Cardiac muscle cell (in vitro differentiated cells and primary cell): ENCODE data around the gene SNX19. TPM values are rescaled to one million over a fixed set of nuclear protein-coding genes. Genes with fewer than 3 reads are reported as not detected.

Source experiments
- DNase-seq, 2 donors: peaks; one replicate each; pipeline versions ENCODE4 v3.0.0 to v3.0.0-alpha.2; 2010 to 2017; ENCODE audit warnings: low read depth in 1 of 2, low spot score in 1 of 2
- H3K27ac ChIP-seq: fragments of 200-600 bp; sonication (generic); 2 replicates; pipeline ENCODE4 v1.5.1; 2016
- H3K27me3 ChIP-seq: fragments of 200-600 bp; sonication (generic); 2 replicates; pipeline ENCODE4 v1.6.0; 2016; ENCODE audit warnings: control low read depth
- H3K36me3 ChIP-seq: fragments of 200-600 bp; sonication (generic); 2 replicates; pipeline ENCODE4 v1.5.1; 2016; ENCODE audit warnings: control low read depth
- H3K4me1 ChIP-seq: fragments of 200-600 bp; sonication (generic); 2 replicates; pipeline ENCODE4 v1.8.1; 2017; ENCODE audit warnings: low read depth, mild to moderate bottlenecking, mixed run types
- H3K4me3 ChIP-seq: fragments of 200-600 bp; sonication (generic); 2 replicates; pipeline ENCODE4 v1.5.1; 2016; ENCODE audit warnings: mild to moderate bottlenecking
- H3K9me3 ChIP-seq: fragments of 200-600 bp; sonication (generic); 2 replicates; pipeline ENCODE4 v1.5.1; 2017; ENCODE audit warnings: low read depth, mild to moderate bottlenecking, control low read depth
- CTCF ChIP-seq: IDR thresholded peaks from 2 replicates; pipeline ENCODE4 v1.5.1; 2012; ENCODE audit warnings: low read depth, mild to moderate bottlenecking, low read length
- polyA plus RNA-seq: library from polyadenylated mRNA; unstranded; fragments of >200 nt; fragmentation: Nextera tagmentation; extraction: Ambion mirVana; gene quantifications from 2 replicates; pipeline ENCODE4 v1.2.1, GENCODE V29; 2016
- total RNA-seq: library from RNA; depleted of rRNA; stranded (reverse); fragments of >200 nt; gene quantifications from 2 replicates; pipeline ENCODE4 v1.2.3, GENCODE V29; 2016

Gene SNX19
- total RNA-seq (53.1 and 60.7 TPM in 2 replicates), polyA plus RNA-seq (25.7 and 27.9 TPM in 2 replicates)

GRCh38 chr11:130916238-130916855 is at the start of gene SNX19:
TSS of gene SNX19 (minus strand) at chr11:130916479. CDS start at chr11:130915939, 540 bp downstream.
- Histone ChIP-seq H3K9me3 (no peaks in the 10 kb centered on the region), H3K4me1 (no peaks in the 10 kb centered on the region), H3K27me3 (peaks cover 4% of the 10 kb centered on the region), H3K4me3 (peak within 1 kb of the TSS; percentile 74), H3K27ac (peak within 1 kb of the TSS; percentile 80), H3K36me3 (peaks cover 17% of the 10 kb centered on the region)
- peak; percentile 94 to 96 for DNase-seq
- peak; percentile 92 for TF ChIP-seq CTCF

GRCh38 chr11:130964058-130964792 is 47.9 kb upstream of the SNX19 start:
- Histone ChIP-seq H3K4me3 (no peak overlapping the region), H3K36me3 (no peaks in the 10 kb centered on the region), H3K9me3 (no peaks in the 10 kb centered on the region), H3K27ac (no peak overlapping the region), H3K27me3 (no peaks in the 10 kb centered on the region), H3K4me1 (no peaks in the 10 kb centered on the region)
- DNase-seq: no peak
- TF ChIP-seq CTCF: no peak

GRCh38 chr11:130947889-130948288 is 31.6 kb upstream of the SNX19 start:
- no peaks in the 10 kb centered on the region for H3K9me3 ChIP-seq
- no peaks in the 10 kb centered on the region for H3K27me3 ChIP-seq
- H3K36me3 ChIP-seq: no peaks in the 10 kb centered on the region
- no peak overlapping the region for H3K4me3 ChIP-seq
- no peaks in the 10 kb centered on the region for H3K4me1 ChIP-seq
- H3K27ac ChIP-seq: no peak overlapping the region
- no peak for TF ChIP-seq CTCF
- DNase-seq: no peak

- DNase-seq: no peak
- no peak for TF ChIP-seq CTCF
- H3K9me3 ChIP-seq: no peaks in the 10 kb centered on the region
- H3K27me3 ChIP-seq: no peaks in the 10 kb centered on the region
- no peaks in the 10 kb centered on the region for H3K4me1 ChIP-seq
- no peaks in the 10 kb centered on the region for H3K36me3 ChIP-seq
- no peak overlapping the region for H3K27ac ChIP-seq
- H3K4me3 ChIP-seq: no peak overlapping the region
Measured at GRCh38 chr11:130947481-130947880, 31.2 kb upstream of the SNX19 start.

- no peak for TF ChIP-seq CTCF
- Histone ChIP-seq H3K27ac (no peak overlapping the region), H3K36me3 (no peaks in the 10 kb centered on the region), H3K27me3 (no peaks in the 10 kb centered on the region), H3K9me3 (no peaks in the 10 kb centered on the region), H3K4me3 (no peak overlapping the region), H3K4me1 (no peaks in the 10 kb centered on the region)
- DNase-seq: no peak
Measured at GRCh38 chr11:130947058-130947457, 30.8 kb upstream of the SNX19 start.
